Measurements from ENCODE around the gene TFCP2.
"Not testable (repeated sequence)": the region's sequence is repeated elsewhere in the genome, so short reads cannot be mapped to it uniquely, and the experiment has no call there.

TFCP2 gene

DNA sequence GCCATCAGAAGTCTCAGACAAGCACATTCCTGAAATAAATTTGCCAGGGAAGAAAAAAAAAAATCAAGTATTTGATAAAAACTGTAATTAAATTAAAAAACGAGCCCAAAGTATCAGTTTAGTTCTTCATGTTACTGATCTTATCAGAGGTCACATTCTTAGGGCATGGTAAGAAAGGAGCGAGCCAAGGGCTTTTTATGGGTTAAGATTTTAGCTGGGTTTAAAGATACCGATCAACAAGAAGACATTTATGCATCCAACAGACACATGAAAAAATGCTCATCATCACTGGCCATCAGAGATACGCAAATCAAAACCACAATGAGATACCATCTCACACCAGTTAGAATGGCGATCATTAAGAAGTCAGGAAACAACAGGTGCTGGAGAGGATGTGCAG lies 94.6 kb downstream of the TFCP2 start:
- not testable (repeated sequence) for DNase-seq

DNA sequence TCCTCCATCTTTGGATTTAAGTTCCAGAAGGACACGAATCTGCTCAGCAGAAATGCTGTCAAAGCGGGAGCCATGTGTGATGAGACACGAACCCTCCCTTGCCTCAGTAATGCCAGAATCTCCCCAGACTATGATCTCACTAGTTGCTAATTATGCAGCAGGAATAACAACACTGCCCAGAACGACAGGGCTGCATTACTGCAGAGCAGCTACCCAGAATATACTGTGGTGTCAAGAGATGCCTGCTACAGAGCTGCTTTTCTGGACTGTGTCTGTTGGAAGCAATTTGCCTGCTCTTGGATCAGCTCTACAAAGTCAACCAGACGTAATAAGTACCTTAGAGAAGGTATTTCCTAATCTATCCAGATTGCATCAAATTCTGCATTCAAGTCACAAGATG lies 95.0 kb downstream of the TFCP2 start:
- DNase-seq: no peak

DNA sequence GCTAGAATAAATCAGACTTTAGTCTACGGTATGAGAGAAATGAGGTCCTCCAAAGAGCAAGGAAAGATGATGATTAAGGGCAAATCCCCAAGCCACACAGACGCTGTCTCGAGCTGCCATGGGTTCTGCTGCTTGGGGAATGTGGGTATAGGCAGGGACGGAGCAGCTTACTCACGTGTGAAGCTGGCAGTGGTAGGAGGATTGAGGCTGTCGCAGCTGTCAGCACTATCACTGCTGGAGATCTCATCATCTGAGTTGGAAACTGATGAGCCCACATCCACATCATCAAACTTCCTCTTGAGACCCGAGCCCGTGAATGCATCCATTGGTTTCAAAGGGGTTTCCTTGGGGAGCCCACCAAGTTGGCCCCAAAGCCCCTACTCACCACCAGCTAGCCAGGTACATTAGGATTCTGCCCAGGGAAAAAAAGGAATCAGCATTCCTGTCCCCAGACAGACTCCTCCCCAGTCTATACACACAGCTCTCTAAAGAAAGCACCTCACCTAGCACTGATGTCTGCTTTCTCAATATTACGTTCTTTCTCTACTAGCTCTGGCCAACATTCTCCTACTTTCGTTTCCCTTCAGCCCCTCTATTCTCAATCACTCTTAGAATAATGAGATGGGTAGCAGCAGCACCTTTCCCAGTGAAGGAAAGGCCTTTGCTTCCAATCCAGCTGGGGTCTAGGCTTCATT lies 96.6 kb downstream of the TFCP2 start:
- DNase-seq: no peak

DNA sequence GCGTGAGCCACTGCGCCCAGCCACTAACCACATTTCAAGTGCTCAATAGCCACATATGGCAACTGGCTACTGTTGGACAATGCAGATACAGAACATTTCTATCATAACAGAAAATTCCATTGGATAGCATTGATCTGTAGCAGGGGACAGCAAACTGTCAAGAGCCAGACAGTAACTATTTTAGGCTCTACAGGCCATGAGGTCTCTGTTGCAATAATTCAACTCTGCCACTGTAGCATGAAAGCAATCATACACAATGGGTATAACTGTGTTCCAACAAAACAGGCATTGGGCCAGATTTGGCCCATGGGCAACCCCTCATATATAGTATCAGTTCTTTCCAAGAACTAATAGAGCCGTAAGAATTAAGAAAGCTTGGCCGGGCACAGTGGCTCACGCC lies 97.5 kb downstream of the TFCP2 start:
- DNase-seq: no peak

DNA sequence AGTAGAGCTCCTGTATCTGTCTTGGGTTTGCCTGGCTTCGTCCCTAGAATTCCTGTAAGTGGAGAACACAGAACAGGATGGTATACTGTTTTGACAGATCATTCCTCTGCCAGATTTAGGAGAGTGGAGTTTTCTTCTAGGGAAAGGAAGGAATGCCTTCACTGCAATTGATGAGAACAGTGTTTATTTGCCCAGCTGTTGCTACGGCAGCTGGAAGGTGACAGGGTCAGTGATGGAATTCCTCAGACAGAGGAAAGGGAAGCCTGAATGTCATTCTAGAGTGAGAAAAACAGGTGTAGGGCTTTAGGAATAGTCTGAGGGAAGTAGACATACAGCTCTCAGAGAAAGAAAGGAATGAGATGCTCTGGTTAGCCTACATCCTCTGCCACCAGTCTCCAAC lies 101.3 kb downstream of the TFCP2 start:
- DNase-seq: no peak

DNA sequence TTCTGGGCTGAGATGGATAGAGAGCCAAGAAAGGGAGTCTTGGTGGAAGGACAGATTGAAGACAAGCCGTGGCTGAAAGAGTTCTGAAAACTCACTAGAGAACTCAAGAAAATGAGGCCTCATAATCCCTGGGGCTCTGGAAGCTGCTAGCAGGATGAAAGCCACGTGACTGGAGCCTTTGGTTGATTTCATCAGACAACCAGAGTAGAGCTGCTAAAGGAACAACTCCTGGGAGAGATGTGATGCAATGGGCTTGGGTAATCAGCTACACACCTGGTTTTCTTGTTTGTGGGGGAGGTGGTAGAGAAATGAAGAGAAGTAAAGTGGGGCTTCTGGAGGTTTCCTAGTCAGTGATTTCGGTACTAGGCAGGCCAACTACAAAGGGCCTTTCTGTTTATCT lies 102.9 kb downstream of the TFCP2 start:
- no peak for DNase-seq

DNA sequence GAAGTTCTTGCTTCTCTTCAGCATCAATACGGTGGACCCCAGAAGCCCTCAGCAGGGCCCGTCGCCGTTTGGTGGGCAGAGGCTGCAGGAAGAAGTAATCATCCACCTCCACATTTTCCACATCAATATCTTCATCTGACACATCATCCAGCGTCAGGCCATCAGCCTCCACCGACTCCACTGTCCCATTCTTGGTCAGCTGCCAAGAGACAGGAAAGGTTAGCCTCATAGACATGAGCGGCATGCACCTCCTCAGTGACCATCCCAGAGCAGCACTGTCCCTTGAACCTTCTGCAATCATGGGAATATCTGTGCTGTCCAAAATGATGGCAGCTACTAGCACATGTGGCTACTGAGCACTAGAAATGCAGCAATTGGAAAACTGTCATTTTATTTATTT lies 105.2 kb downstream of the TFCP2 start:
- no peak for DNase-seq

DNA sequence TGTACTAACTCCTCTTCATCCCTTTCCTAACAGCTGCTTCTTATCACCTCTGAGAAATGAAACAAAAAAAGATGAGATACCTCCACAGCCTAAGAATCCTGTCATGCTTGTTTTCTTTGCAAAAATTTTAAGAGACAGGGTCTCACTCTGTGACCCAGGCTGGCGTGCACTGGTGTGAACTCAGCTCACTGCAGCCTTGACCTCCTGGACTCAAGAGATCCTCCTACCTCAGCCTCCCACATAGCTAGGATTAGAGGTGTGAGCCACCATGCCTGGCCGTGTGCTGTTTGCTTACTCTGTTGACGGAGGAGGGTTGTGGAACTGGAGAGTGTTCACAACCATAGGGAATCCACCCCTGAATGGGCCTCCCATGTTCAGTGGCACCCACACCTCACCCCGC lies 105.7 kb downstream of the TFCP2 start:
- DNase-seq: no peak

DNA sequence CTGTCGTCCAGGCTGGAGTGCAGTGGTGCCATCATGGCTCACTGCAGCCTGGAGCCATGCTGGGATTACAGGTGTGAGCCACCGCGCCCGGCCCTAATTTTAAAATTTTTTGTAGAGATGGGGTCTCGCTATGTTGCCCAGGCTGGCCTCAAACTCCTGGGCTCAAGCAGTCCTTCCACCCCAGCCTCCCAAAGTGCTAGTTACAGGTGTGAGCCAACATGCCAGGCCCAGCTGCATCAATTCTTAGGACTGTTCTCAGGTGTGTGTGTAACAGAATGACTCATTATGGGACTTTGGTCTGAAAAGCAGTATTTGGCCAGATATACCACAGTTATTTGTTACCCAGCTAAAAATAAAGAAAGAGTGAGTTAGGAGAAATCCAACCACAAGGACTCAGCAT lies 107.4 kb downstream of the TFCP2 start:
- DNase-seq: no peak

DNA sequence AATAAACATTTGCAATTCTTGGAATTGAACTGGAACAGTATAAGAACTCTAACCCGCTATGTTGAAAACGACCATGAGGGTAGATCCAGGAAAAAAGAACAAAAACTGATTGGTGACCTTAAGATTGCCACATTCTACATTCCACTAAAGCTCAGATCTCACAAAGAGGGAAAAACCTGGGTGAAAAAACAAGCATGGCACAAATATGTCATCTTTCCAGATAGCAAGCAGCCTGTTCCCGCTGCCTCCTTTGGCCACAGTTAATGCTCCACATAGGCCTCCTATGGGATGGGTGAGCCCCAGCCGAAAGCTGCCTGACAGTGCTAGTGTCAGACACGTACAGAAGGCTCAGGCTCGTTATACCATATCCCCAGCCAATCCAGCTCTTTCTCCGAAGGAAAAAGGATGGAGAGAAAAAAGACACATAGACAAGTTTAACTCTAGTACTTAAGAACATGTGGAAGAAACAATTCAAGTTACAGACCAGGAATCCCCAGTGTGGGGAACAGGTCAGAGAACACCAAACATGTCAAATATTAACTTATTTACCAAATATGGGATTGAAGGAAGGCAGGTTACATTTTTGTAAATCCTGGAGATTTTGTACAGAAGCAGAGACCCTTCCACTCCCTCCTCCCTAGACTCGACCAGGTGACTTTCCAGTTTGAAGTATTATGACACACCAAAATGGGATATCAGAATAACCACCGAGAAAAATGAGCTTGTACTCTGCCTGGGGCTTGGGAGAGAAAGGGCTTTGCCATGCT lies 110.1 kb downstream of the TFCP2 start:
- DNase-seq: no peak

DNA sequence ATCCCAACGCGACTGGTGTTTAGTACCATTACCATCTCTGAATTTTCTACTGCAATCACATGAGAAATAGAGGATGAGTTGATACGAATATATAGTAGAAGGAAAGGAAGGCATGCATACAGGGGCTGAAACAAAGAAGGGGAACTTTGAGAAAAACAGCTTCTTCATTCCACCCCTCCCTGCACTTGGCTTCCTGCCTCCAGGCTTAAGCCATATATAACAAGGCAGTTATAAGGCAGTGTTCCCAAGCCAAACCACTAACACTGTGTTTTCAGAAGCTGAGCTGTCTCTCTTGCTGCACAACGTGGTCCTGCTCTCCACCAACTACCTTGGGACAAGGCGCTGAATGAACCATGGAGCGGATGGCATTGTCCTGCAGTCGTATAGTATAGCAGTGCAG lies 113.8 kb downstream of the TFCP2 start:
- DNase-seq: no peak

DNA sequence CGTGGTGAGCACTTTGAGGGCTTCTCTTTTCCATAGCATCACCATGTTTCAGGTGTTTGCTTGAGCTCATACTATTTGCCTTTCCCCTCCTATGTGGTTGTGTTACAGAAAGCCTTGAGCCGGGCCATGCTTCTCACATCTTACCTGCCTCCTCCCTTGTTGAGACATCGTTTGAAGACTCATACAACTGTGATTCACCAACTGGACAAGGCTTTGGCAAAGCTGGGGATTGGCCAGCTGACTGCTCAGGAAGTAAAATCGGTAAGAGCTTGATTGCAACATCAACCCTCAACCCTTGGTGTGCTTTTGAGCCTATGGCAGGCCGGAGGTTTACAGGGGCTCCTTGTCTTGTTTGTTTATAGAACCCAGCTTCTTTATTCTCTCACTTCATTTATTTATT lies 116.7 kb downstream of the TFCP2 start:
- no peak for DNase-seq

DNA sequence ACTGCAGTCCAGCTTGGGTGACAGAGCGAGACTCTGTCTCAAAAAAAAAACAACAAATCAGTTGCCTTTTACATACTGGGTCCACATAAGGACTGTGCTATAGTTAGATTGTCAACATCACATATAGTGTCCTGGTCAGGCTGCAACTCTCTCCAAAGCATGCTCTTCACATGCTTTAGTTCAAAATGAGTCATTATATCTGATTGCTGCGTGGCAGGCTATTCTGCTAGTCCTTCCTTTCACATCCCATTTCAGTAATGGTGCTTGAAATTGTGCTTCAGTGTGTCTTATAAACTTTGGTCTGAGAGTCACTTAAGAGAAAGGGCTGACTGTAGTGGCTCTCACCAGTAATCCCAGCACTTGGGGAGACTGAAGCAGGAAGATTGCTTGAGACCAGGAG lies 117.9 kb downstream of the TFCP2 start:
- DNase-seq: no peak

DNA sequence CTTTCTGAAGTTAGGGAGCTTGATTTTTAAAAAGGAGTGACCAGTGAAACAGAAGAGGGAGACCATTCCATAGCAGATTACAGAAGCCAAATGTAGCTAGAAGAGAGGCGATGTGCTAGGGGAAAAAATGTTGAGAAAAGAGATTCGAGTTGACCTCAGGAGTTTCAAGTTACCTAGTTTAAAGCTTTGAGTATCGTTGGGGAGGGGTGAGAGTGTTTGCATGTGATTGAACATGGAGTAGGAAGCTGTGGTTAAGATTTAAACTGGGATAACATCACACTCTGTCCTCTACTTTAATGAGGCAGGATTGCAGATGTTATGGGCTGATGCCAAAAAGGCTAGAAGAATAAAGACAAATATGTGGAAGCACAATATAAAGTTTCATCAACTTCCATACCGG lies 121.1 kb downstream of the TFCP2 start:
- DNase-seq: no peak

DNA sequence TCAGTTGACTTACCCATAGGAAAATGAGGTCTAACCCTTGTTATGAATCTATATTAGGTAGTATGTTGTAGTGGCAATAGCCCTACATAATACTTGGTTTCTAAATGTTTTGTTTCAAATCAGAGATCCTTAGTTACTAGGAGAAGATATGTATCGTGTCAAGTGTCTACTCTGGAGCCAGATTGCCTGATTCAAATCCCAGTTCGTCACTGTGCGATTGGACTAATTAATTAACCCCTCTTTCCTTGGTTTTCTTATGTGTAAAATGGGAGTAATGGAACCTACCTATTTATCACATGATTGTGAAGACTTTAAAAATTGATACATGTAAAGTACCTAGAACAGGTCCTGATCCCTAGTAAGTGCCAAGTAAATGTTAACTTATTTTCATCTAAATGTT lies 123.4 kb downstream of the TFCP2 start:
- no peak for DNase-seq

DNA sequence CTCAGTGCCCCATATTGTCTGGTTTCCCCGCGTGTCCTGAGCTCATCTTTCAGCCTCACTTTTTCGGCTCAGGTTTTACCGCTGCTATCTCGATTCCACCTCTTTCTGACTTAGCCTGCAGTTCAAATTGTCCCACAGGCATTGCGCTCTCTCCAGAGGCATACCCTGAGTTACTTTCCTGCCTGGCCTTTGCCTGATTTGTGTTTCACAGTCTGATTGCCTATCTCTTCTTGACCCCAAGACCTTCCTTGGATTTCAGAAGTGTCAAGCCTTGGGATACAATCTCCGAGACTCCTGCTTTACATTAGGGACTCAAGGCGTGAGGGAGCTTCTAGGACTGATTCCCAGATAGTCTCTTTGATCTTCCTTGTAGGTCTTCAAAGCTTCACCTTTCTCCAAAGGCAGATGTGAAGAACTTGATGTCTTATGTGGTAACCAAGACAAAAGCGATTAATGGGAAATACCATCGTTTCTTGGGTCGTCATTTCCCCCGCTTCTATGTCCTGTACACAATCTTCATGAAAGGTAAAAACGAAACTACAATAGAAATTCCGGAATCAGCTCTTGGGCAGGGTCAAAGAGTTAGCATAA lies 124.2 kb downstream of the TFCP2 start:
- no peak for DNase-seq

DNA sequence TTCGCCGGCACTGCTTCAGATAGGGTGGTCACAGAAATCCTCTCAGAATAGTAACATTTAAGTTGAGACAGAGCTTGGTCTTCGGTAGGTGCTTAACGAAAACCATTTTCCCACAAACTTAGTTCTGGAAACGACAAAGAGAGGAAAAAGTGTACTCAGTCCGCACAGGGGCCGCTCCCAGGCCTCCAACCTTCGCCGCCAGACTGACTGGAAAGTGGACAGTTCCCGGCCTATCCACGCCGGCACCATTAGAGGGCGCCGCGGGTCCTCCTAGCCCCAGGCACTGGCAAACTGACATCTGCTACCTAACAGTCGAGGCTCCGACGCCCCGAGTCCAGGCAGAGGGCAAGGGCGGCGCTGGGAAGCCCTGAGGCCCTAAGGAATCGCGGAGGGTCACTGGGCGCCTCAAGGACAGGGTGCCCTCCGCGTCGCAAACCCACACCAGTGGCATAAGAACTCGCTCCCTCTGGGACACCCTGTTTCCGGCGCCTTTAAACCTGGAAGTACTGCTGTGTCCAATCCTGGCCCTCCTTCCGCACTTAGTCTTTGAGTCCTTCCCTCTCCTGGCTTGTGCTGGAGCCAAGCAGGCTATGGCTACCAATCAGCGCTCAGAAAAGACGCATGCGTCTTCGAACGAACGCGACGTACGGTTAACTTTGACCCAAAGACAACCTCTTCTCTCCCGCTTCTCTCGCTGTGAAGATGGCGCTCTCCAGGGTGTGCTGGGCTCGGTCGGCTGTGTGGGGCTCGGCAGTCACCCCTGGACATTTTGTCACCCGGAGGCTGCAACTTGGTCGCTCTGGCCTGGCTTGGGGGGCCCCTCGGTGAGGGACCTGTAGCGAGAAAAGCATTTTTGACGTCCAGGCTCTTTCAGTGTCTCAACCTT lies 125.0 kb downstream of the TFCP2 start, which contains the start of gene LETMD1:
Gene LETMD1, plus strand, starts transcription at position 673 of the 886 bp plus-strand sequence. Its CDS starts 30 bp downstream, at position 703.
- DNase-seq: peak; percentile 85
